Measurements from ENCODE around the gene AGAP1. TPM values are rescaled to one million over a fixed set of nuclear protein-coding genes. Genes with fewer than 3 reads are reported as not detected.

The AGAP1 gene
- total RNA-seq, 1 donor from 2014 or later: 33.7 TPM

- DNase-seq (ENCODE audit: low read depth): no peak
- Histone ChIP-seq H3K27me3 (ENCODE audit: control insufficient read depth, insufficient read depth, low read length) (peaks cover 76% of the 10 kb centered on the region), H3K36me3 (ENCODE audit: control insufficient read depth, insufficient read depth, low read length) (no peaks in the 10 kb centered on the region), H3K4me3 (ENCODE audit: low read depth, low read length) (no peak overlapping the region)
- TF ChIP-seq, protein P1, sequence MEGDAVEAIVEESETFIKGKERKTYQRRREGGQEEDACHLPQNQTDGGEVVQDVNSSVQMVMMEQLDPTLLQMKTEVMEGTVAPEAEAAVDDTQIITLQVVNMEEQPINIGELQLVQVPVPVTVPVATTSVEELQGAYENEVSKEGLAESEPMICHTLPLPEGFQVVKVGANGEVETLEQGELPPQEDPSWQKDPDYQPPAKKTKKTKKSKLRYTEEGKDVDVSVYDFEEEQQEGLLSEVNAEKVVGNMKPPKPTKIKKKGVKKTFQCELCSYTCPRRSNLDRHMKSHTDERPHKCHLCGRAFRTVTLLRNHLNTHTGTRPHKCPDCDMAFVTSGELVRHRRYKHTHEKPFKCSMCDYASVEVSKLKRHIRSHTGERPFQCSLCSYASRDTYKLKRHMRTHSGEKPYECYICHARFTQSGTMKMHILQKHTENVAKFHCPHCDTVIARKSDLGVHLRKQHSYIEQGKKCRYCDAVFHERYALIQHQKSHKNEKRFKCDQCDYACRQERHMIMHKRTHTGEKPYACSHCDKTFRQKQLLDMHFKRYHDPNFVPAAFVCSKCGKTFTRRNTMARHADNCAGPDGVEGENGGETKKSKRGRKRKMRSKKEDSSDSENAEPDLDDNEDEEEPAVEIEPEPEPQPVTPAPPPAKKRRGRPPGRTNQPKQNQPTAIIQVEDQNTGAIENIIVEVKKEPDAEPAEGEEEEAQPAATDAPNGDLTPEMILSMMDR (IDR thresholded peaks at IDR 0.05; ENCODE audit: insufficient read depth, low read length, poor library complexity, severe bottlenecking): no peak
Observed at GRCh38 chr2:236162031-236162845, 668.4 kb downstream of the AGAP1 start.

GRCh38 chr2:236162882-236163470 lies 669.1 kb downstream of the AGAP1 start:
- TF ChIP-seq, protein P1 (IDR thresholded peaks at IDR 0.05; ENCODE audit: insufficient read depth, low read length, poor library complexity, severe bottlenecking): no peak
- Histone ChIP-seq H3K36me3 (ENCODE audit: control insufficient read depth, insufficient read depth, low read length) (no peaks in the 10 kb centered on the region), H3K27me3 (ENCODE audit: control insufficient read depth, insufficient read depth, low read length) (peaks cover 82% of the 10 kb centered on the region), H3K4me3 (ENCODE audit: low read depth, low read length) (no peak overlapping the region)
- no peak for DNase-seq (ENCODE audit: low read depth)

DNA sequence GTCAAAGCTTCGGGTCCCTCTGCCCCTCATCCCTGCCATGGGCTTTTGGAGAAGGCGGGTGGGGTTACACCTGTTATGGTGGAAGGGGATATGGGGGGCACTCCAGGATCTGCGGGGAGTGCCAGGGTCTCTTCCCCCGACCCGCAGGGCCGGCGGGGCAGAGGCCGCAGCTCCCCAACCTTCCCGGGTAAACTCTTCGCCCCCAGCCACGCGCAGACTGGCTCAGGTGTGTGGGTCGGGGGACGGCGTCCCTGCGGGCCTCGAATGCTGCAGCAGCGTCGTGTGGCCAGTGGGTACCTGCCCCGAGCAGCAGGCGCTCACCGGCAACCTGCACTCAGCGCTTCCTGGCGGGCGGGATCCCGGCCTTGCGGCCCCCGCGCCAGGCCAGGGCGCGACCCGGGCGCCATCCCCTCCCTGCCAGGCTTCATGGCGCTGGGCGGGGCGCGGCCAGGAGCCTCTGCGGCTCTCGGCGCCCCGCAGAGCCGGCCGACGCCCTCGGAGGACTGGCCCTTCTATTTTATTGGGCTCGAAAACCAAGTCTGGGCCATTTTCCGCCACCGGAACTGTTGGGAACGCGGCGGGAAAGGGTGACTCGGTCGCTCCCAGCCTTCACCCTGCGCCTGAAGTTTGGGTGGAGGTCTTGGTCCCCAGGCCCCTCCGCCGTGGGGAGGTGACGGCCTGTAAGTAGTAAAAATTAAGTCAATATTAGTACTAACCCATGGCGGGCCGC lies 669.8 kb downstream of the AGAP1 start:
- H3K4me3 ChIP-seq (ENCODE audit: low read depth, low read length): peak overlapping the region; percentile 45
- peaks cover 83% of the 10 kb centered on the region for H3K27me3 ChIP-seq (ENCODE audit: control insufficient read depth, insufficient read depth, low read length)
- TF ChIP-seq, protein P1 (IDR thresholded peaks at IDR 0.05; ENCODE audit: insufficient read depth, low read length, poor library complexity, severe bottlenecking): no peak
- no peaks in the 10 kb centered on the region for H3K36me3 ChIP-seq (ENCODE audit: control insufficient read depth, insufficient read depth, low read length)
- no peak for DNase-seq (ENCODE audit: low read depth)

GRCh38 chr2:236164201-236164924 lies 670.5 kb downstream of the AGAP1 start:
- Histone ChIP-seq H3K27me3 (ENCODE audit: control insufficient read depth, insufficient read depth, low read length) (peaks cover 84% of the 10 kb centered on the region), H3K36me3 (ENCODE audit: control insufficient read depth, insufficient read depth, low read length) (no peaks in the 10 kb centered on the region), H3K4me3 (ENCODE audit: low read depth, low read length) (peak overlapping the region; percentile 45)
- no peak for DNase-seq (ENCODE audit: low read depth)
- TF ChIP-seq, protein P1 (IDR thresholded peaks at IDR 0.05; ENCODE audit: insufficient read depth, low read length, poor library complexity, severe bottlenecking): no peak

- TF ChIP-seq, protein P1 (IDR thresholded peaks at IDR 0.05; ENCODE audit: insufficient read depth, low read length, poor library complexity, severe bottlenecking): no peak
- Histone ChIP-seq H3K4me3 (ENCODE audit: low read depth, low read length) (no peak overlapping the region), H3K27me3 (ENCODE audit: control insufficient read depth, insufficient read depth, low read length) (peaks cover 84% of the 10 kb centered on the region), H3K36me3 (ENCODE audit: control insufficient read depth, insufficient read depth, low read length) (no peaks in the 10 kb centered on the region)
- no peak for DNase-seq (ENCODE audit: low read depth)
Observed at GRCh38 chr2:236164925-236165841, 671.3 kb downstream of the AGAP1 start.
